ENCODE data around the gene FNTB. TPM values are rescaled to one million over a fixed set of nuclear protein-coding genes. Genes with fewer than 3 reads are reported as not detected.

FNTB gene
- total and polyA plus RNA-seq, 2 of the 8 experiments (the other 6 are each of a cell fraction or from before 2014, with no cell fraction given): 16.0 to 20.7 TPM

- no peak overlapping the region for H3K4me3 ChIP-seq (ENCODE audit: extremely low read depth in 1 of 4, insufficient read depth in 2 of 4, low read depth in 3 of 4, low read length in 4 of 4)
- no peak overlapping the region for H3K4me2 ChIP-seq (ENCODE audit: insufficient read depth in 1 of 2, low read depth in 2 of 2, low read length in 2 of 2)
- no peak overlapping the region for H2BK20ac ChIP-seq (ENCODE audit: low read length)
- peaks cover 0 to 9% (median 0%) of the 10 kb centered on the region in 4 experiments; a peak in 1 of 8 replicates for H3K36me3 ChIP-seq (ENCODE audit: control insufficient read depth in 2 of 4, insufficient read depth in 4 of 4, low read length in 3 of 4)
- H3K27me3 ChIP-seq (replicated peaks in 1 of 4; ENCODE audit: control insufficient read depth in 3 of 4, extremely low read depth in 1 of 4, insufficient read depth in 3 of 4, low read length in 3 of 4): no peaks in the 10 kb centered on the region
- CTCF ChIA-PET (ENCODE audit: partially characterized antibody): interaction anchor here (0.6 to 2.4 kb wide), 4 partner anchors 14 to 249 kb away, joined by 3 to 6 read pairs (median 3); no protein-coding TSS in a partner anchor
- H4K20me1 ChIP-seq (replicated peaks in 1 of 2; ENCODE audit: control insufficient read depth in 1 of 2, insufficient read depth in 2 of 2, low read length in 2 of 2): peaks cover 0 to 6% of the 10 kb centered on the region in 2 experiments
- no peak overlapping the region for H2BK12ac ChIP-seq (ENCODE audit: low read depth, low read length)
- H2AFZ ChIP-seq (ENCODE audit: low read length): no peak overlapping the region
- no peak overlapping the region for H3K4ac ChIP-seq (replicated peaks; ENCODE audit: insufficient read length, low read depth, low read length)
- H2BK120ac ChIP-seq (replicated peaks; ENCODE audit: low read depth, low read length): no peak overlapping the region
- H3K4me1 ChIP-seq (replicated peaks in 1 of 4; ENCODE audit: control insufficient read depth in 3 of 4, insufficient read depth in 4 of 4, low read length in 3 of 4): no peaks in the 10 kb centered on the region
- H3K27ac ChIP-seq (ENCODE audit: low read depth, low read length): no peak overlapping the region
- no peak overlapping the region for H3K18ac ChIP-seq (ENCODE audit: extremely low read depth, low read length)
- H3K14ac ChIP-seq (ENCODE audit: insufficient read length): no peak overlapping the region
- H4K8ac ChIP-seq (ENCODE audit: extremely low read depth, insufficient read depth, low read length): no peak overlapping the region; the same call in 1 of the 2 replicates
- no peak overlapping the region for H4K5ac ChIP-seq (ENCODE audit: insufficient read length, low read depth, low read length)
- H3K79me2 ChIP-seq (ENCODE audit: control insufficient read depth in 1 of 2, insufficient read depth in 2 of 2, low read length in 2 of 2): no peaks in the 10 kb centered on the region
- no peak overlapping the region for H2BK5ac ChIP-seq (ENCODE audit: low read depth, low read length)
- H3K23ac ChIP-seq (ENCODE audit: insufficient read length): no peak overlapping the region
- H4K91ac ChIP-seq (replicated peaks; ENCODE audit: insufficient read length, low read length): no peak overlapping the region
- FAIRE-seq (no peak), DNase-seq (ENCODE audit: low read depth in 1 of 2, low spot score in 2 of 2) (no peak)
- H2BK15ac ChIP-seq (ENCODE audit: low read length): no peak overlapping the region
- H3K9me3 ChIP-seq (ENCODE audit: insufficient read depth in 2 of 2, low read depth in 1 of 2, low read length in 1 of 2): no peaks in the 10 kb centered on the region
- no peak overlapping the region for H3K56ac ChIP-seq (replicated peaks; ENCODE audit: insufficient read length, low read depth, low read length)
- TF ChIP-seq YY1 (IDR thresholded peaks at IDR 0.05; ENCODE audit: low read depth, low read length) (no peak), SIX5 (IDR thresholded peaks at IDR 0.05; ENCODE audit: low read depth, low read length) (no peak)
- TF ChIP-seq, protein P1, sequence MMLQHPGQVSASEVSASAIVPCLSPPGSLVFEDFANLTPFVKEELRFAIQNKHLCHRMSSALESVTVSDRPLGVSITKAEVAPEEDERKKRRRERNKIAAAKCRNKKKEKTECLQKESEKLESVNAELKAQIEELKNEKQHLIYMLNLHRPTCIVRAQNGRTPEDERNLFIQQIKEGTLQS (IDR thresholded peaks at IDR 0.05; ENCODE audit: insufficient read depth, low read depth, low read length): no peak
- POLR2A ChIA-PET (ENCODE audit: partially characterized antibody): no interaction called here
- 95% methylated on average over 23 of the region's 23 CpGs; no CpG with 5 or more reads in 1 of the 2 experiments for WGBS, 2 experiments (ENCODE audit: extremely low coverage in 1 of 2, insufficient coverage in 1 of 2, insufficient read length in 1 of 2, insufficient replicate concordance in 2 of 2, low coverage in 1 of 2, low lambda C conversion rate in 2 of 2, missing lambda C conversion rate in 1 of 2)
- no peak overlapping the region for H3K9ac ChIP-seq (replicated peaks in 1 of 4; ENCODE audit: extremely low read depth in 1 of 4, low read depth in 3 of 4, low read length in 3 of 4)
- no peak overlapping the region for H2AK5ac ChIP-seq (ENCODE audit: low read depth, low read length)
- no peaks in the 10 kb centered on the region for H3K23me2 ChIP-seq (ENCODE audit: low read depth, low read length)
- no peaks in the 10 kb centered on the region for H3K79me1 ChIP-seq (ENCODE audit: low read depth, low read length)
These were observed 67.9 kb downstream of the FNTB start for GRCh38 chr14:65054471-65055085.
